Activated CD8-positive, alpha-beta T cell treated with anti-CD3 and anti-CD28 coated beads for 36 hours (primary cell): ENCODE data around the gene SZT2. TPM values are rescaled to one million over a fixed set of nuclear protein-coding genes. Genes with fewer than 3 reads are reported as not detected.
A peak's percentile ranks its signal among the peaks of the same experiment; 100 is the strongest.
"Not testable (repeated sequence)": the region's sequence is repeated elsewhere in the genome, so short reads cannot be mapped to it uniquely, and the experiment has no call there.

Experiments
- ATAC-seq: fragments of 200-7000 bp; cut with Tn5 transposase; one replicate; pipeline ENCODE4 v1.10.0; 2021; ENCODE audit warnings: mild to moderate bottlenecking, moderate library complexity
- CTCF ChIA-PET: fragments of 350-600 bp; sonication (Branson Sonifier 250); formaldehyde crosslinking; loops from one replicate; lab custom pipeline; 2021; ENCODE audit warnings: antibody characterized with exemption; lab: Charles Lee
- POLR2A ChIA-PET: fragments of 350-600 bp; sonication (Branson Sonifier 250); formaldehyde crosslinking; loops from one replicate; lab custom pipeline; 2021; ENCODE audit warnings: antibody characterized with exemption; lab: Charles Lee
- DNase-seq: peaks from one replicate; pipeline ENCODE4 v3.0.0-alpha.2; 2020
- H3K27ac Mint-ChIP-seq: one replicate; pipeline ENCODE4 v1.8.0; 2021; ENCODE audit warnings: mild to moderate bottlenecking, mixed read lengths
- H3K27me3 Mint-ChIP-seq: one replicate; pipeline ENCODE4 v1.8.0; 2021; ENCODE audit warnings: mixed read lengths
- H3K36me3 Mint-ChIP-seq: one replicate; pipeline ENCODE4 v1.8.0; 2021; ENCODE audit warnings: low read depth, mixed read lengths
- H3K4me1 Mint-ChIP-seq: one replicate; pipeline ENCODE4 v1.8.0; 2021; ENCODE audit warnings: low read depth, mixed read lengths
- H3K4me3 Mint-ChIP-seq: one replicate; pipeline ENCODE4 v1.8.0; 2021; ENCODE audit warnings: mild to moderate bottlenecking, moderate library complexity, mixed read lengths
- H3K9me3 Mint-ChIP-seq: one replicate; pipeline ENCODE4 v1.8.0; 2021; ENCODE audit warnings: mixed read lengths
- intact Hi-C: fragments of 100-400 bp; cut with micrococcal nuclease; formaldehyde crosslinking; loops from one replicate; pipeline ENCODE4 v1.10.0; 2022
- total RNA-seq, 2 experiments: library from RNA; stranded (reverse); gene quantifications; one replicate each; pipeline ENCODE4 v1.2.3, GENCODE V29; 2021
- TF ChIP-seq, protein P1 (sequence below): fragments of 200-600 bp; IDR thresholded peaks from one replicate; pipeline ENCODE4 v1.8.0; 2022; ENCODE audit warnings: antibody characterized with exemption, mild to moderate bottlenecking

The SZT2 gene
- total RNA-seq, 2 experiments from 2014 or later, result 30.1 to 33.3 TPM

DNA sequence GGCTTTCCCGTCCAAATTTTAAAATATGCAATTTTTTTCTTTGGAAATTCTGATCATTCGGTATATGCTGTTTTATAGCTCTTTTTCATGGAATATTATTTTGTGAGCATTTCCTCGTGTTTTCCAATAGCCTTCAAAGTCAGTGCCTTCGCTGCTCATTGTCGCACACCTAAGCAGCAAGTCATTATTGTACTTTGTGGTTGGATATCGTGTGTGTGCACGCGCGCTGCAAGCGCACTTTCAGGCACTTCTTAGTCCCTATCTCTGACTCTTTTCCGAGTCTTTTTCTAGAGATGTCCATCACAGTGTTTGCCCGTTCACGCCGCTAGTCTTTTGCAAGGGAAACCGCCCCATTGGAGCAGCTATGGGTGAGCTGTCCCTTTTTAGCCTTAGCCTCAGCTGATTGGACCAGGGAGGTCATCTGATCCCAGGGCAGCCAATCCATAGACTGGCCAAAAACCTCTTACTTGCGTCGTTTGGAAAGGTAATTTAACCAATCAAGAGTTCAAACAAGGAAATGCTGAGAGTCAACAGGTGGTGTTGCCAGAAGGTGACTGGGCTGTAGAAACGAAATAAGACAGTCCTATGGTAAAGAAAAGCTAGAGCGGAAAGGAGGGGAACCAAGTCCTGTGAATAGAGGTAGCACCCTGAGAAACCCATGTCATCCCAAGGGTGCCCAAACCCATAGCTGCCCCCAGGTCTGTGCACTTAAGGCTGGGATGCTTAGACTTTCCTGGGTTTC is 64.7 kb downstream of the SZT2 start:
- intact Hi-C loops, result no loop called here
- ATAC-seq (peak; percentile 88), DNase-seq (peak; percentile 77)
- peaks cover 15% of the 10 kb centered on the region for H3K36me3 Mint-ChIP-seq
- peak overlapping the region; percentile 76 for H3K27ac Mint-ChIP-seq
- peaks cover 2% of the 10 kb centered on the region for H3K9me3 Mint-ChIP-seq
- TF ChIP-seq, protein P1, sequence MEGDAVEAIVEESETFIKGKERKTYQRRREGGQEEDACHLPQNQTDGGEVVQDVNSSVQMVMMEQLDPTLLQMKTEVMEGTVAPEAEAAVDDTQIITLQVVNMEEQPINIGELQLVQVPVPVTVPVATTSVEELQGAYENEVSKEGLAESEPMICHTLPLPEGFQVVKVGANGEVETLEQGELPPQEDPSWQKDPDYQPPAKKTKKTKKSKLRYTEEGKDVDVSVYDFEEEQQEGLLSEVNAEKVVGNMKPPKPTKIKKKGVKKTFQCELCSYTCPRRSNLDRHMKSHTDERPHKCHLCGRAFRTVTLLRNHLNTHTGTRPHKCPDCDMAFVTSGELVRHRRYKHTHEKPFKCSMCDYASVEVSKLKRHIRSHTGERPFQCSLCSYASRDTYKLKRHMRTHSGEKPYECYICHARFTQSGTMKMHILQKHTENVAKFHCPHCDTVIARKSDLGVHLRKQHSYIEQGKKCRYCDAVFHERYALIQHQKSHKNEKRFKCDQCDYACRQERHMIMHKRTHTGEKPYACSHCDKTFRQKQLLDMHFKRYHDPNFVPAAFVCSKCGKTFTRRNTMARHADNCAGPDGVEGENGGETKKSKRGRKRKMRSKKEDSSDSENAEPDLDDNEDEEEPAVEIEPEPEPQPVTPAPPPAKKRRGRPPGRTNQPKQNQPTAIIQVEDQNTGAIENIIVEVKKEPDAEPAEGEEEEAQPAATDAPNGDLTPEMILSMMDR, result no peak
- H3K4me1 Mint-ChIP-seq, result peaks cover 15% of the 10 kb centered on the region
- H3K4me3 Mint-ChIP-seq, result peak overlapping the region; percentile 77
- peaks cover 26% of the 10 kb centered on the region for H3K27me3 Mint-ChIP-seq
- ChIA-PET POLR2A (interaction anchor here (0.7 to 1.9 kb wide), 12 partner anchors 10 to 491 kb away, joined by 3 to 7 read pairs (median 4); partner anchors contain the start of genes CFAP57, EBNA1BP2 and KDM4A), CTCF (interaction anchor here (0.6 to 1.8 kb wide), 7 partner anchors 9 to 594 kb away, joined by 3 to 7 read pairs (median 3); no protein-coding TSS in a partner anchor)

DNA sequence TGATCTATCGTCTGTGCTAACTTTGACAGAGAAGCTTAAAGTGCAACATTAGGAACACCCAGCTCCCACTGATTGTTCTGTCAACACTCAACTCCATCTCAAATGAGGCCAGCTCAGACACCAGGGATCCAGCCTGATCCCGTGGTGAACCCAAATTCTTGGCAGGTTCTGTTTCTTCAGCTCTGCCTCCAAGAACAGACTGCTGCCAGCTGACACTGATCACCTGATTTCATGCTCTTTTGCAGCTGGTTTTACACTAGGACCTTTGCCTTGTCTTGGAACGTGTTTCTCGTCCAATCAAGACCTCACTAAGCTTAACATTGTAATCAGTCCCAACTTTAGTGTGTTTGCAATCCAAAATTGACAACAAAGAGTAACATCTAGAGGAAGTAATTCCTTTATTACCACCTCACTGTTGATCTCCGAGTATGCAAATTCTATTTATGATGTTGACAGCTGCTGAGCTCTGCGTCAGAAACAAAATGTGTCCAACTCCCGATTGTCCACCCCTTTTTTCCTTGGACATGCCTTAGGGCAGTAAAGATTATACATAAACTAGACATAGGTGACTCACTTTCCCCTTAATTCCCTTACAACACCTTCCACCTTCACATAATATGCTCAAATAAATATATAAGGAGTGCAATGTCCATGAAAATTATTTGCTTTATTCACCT is 65.7 kb downstream of the SZT2 start:
- DNase-seq, result no peak
- ChIA-PET POLR2A (interaction anchor here (0.9 to 1.9 kb wide), 2 partner anchors 195 to 303 kb away, joined by 3 to 7 read pairs; partner anchors contain the start of gene KDM4A), CTCF (interaction anchor here (0.8 to 1.8 kb wide), 3 partner anchors 33 to 480 kb away, joined by 3 to 5 read pairs (median 4); no protein-coding TSS in a partner anchor)
- TF ChIP-seq, protein P1, result no peak
- no peak overlapping the region for H3K4me3 Mint-ChIP-seq
- H3K9me3 Mint-ChIP-seq, result peaks cover 2% of the 10 kb centered on the region
- ATAC-seq, result no peak
- peaks cover 26% of the 10 kb centered on the region for H3K27me3 Mint-ChIP-seq
- peaks cover 15% of the 10 kb centered on the region for H3K36me3 Mint-ChIP-seq
- H3K4me1 Mint-ChIP-seq, result peaks cover 15% of the 10 kb centered on the region
- H3K27ac Mint-ChIP-seq, result no peak overlapping the region
- intact Hi-C loops, result no loop called here

DNA sequence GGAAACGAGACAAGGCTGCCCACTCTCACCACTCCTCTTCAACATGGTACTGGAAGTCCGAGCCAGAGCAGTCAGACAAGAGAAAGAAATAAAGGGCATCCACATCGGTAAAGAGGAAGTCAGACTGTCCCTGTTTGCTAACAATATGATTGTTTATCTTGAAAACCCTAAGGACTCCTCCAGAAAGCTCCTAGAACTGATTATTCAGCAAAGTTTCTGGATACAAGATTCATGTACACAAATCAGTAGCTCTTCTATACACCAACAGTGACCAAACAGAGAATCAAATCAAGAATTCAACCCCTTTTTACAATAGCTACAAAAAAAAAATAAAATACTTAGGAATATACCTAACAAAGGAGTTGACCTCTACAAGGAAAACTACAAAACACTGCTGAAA is 68.7 kb downstream of the SZT2 start:
- intact Hi-C loops, H3K4me3 Mint-ChIP-seq, DNase-seq, ATAC-seq, H3K9me3 Mint-ChIP-seq, POLR2A ChIA-PET, H3K27ac Mint-ChIP-seq, H3K4me1 Mint-ChIP-seq, H3K36me3 Mint-ChIP-seq: not testable (repeated sequence)
- H3K27me3 Mint-ChIP-seq, result peaks cover 26% of the 10 kb centered on the region
- CTCF ChIA-PET, result interaction anchor here (0.7 kb wide), 1 partner anchor 11 kb away, joined by 3 read pairs; no protein-coding TSS in a partner anchor

DNA sequence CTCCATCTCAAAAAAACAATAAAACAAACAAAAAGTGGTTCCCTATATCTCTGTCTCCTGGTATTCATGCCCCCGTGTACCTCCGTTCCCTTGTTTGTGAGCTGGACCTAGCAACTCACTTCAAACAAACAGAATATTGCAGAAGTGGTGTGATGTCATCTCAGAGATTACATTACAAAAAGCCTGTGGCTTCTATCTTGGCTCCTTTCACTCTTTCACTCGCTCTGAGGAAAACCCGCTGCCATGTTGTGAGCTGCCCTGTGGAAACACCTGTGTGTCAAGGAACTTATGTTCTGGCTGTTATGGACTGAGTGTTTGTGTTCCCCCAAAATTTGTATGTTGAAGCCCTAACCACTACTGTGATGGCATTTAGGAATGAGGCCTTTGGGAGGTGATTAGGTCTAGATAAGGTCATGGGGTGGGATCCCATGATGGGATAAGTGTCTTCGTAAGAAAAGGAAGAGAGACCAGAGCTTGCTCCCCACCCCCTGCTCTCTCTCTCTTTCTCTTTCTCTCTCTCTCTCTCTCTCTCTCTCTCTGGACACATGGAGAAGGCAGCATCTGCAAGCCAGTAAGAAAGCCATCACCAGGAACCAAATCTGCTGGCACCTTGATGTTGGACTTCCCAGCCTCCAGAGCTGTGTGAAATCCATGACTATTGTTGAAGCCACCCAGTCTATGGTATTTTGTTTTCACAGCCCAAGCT is 71.4 kb downstream of the SZT2 start:
- intact Hi-C loops, result no loop called here
- H3K27ac Mint-ChIP-seq, result no peak overlapping the region
- TF ChIP-seq, protein P1, result no peak
- no peak for ATAC-seq
- DNase-seq, result no peak
- H3K9me3 Mint-ChIP-seq, result peaks cover 1% of the 10 kb centered on the region
- H3K27me3 Mint-ChIP-seq, result peaks cover 14% of the 10 kb centered on the region
- ChIA-PET CTCF (no interaction called here), POLR2A (interaction anchor here (1.2 kb wide), 1 partner anchor 8 kb away, joined by 3 read pairs; no protein-coding TSS in a partner anchor)
- no peak overlapping the region for H3K4me3 Mint-ChIP-seq
- peaks cover 3% of the 10 kb centered on the region for H3K4me1 Mint-ChIP-seq
- no peaks in the 10 kb centered on the region for H3K36me3 Mint-ChIP-seq

DNA sequence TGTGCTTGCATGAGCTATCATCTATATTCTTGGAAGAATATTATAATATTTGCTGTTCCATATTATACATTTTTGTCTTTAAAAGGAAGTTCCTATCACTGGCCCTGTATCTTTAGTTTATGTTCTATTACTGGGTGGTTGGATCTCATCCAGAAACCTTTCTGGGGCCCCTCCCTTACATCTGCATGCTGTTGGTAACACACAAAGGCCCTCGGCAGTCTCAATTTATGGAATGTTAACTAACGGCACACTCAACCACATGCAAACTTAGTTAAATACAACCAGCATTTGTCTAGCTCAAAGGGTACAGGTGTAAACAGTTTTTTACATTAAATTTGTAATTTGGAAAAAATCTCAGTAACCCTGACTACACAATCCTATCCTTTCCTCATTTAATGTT is 73.8 kb downstream of the SZT2 start:
- Mint-ChIP-seq H3K4me1 (peaks cover 9% of the 10 kb centered on the region), H3K27me3 (no peaks in the 10 kb centered on the region), H3K9me3 (peaks cover 1% of the 10 kb centered on the region), H3K36me3 (no peaks in the 10 kb centered on the region), H3K27ac (no peak overlapping the region), H3K4me3 (no peak overlapping the region)
- CTCF ChIA-PET, result interaction anchor here (0.8 to 1.3 kb wide), 2 partner anchors 9 to 236 kb away, joined by 3 read pairs; no protein-coding TSS in a partner anchor
- no peak for ATAC-seq
- no peak for DNase-seq
- TF ChIP-seq, protein P1, result no peak
- intact Hi-C loops, result no loop called here
- POLR2A ChIA-PET, result interaction anchor here (0.9 kb wide), 1 partner anchor 268 kb away, joined by 3 read pairs; no protein-coding TSS in a partner anchor
